ENCODE results near the gene CYB5D1.
"Not testable (repeated sequence)": the region's sequence is repeated elsewhere in the genome, so short reads cannot be mapped to it uniquely, and the experiment has no call there.

CYB5D1 gene, protein sequence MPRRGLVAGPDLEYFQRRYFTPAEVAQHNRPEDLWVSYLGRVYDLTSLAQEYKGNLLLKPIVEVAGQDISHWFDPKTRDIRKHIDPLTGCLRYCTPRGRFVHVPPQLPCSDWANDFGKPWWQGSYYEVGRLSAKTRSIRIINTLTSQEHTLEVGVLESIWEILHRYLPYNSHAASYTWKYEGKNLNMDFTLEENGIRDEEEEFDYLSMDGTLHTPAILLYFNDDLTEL

GRCh38 chr17:7857713-7858521, at the start of gene CYB5D1:
TSS of gene CYB5D1 (plus strand) at chr17:7858003. CDS start at chr17:7858135, 132 bp downstream.
- peak; percentile 97 to 98 for DNase-seq

DNA sequence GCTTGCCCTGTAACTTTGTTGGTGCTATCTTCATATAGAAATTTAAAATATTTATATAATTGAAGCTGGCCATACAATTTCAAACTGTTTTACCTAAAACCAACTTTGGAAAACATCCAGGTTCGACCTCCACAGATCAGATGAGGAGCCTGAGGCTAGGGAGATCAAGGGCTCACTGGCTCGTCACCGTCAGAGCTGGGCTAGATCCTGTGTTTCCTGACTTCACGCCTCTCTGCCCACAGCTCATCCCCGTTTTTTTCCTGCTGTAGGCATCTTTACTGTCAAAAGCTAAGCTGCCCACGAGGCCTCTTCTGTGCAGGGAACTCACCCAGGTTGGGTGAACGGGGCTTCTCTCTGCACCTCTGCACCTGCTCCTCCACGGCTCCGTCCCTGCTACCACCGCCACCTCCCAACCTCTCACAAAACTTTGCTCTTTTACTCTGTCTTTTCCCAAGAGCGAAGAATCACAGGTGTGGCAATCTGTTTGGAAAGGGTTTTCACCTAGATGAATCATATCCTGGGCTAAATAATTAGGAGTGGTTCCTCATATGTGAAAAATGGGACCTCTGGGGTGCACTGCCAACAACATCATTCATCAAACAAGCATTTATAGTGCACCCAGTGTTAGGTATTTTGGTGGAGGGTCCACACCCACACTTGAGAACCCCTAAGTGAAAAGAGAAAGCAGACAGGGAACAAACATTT, 48.6 kb upstream of the CYB5D1 start:
- no peak for DNase-seq

DNA sequence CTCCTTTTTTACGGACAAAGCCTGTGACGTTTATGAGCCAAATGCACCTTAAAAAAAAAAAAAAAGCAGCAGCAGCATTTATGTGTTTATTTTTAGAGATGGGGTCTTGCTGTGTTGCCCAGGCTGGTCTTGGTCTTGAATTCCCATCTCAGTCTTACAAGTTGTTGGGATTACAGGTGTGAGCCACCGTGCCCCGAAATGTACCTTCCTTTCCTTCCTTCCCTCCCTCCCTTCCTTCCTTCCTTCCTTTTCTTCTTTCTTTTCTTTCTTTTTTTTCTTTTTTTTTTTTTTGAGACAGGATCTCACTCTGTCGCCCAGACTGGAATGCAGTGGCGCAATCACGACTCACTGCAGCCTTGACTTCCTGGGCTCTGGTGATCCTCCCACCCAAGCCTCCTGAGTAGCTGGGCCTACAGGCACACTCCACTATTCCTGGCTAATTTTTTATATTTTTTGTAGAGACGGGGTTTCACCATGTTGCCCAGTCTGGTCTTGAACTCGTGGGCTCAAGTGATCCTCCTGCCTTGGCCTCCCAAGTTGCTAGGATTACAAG, 47.9 kb upstream of the CYB5D1 start:
- DNase-seq = not testable (repeated sequence)

DNA sequence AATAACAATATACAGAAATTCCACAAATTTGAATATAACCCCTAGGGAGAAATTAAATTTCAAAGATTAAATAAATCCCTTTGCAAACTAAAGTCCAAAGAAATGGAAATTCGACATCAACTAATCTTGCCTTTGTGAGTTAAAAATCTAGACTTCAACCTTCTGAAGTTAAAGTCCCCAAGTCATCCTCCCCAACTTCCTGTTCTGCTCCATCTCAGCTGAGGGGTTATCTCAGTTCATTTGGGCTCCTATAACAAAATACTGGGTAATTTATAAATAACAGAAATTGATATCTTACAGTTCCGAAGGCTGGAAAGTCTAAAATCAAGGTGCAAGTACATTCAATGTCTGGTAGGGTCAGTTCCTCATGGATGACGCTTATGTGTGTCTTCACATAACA, 46.6 kb upstream of the CYB5D1 start:
- no peak for DNase-seq

DNA sequence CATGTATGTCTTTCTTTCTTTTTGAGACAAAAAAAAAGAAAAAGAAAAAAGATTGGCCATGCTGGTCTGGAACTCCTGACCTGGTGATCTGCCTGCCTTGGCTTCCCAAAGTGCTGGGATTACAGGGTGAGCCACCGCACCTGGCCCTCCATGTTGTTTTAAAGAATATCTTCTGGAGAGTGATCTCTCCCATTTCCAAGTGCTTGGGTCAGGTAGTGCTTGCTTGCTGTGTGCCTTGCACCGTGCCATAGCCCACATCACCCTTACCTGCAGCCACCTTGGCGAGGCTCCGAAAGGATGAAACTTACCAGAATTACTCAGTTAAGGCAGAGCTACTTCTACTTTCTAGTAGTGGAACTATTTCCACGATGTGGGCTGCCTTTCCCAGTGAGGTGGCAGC, 42.8 kb upstream of the CYB5D1 start:
- DNase-seq = no peak

- DNase-seq = no peak
Measured at GRCh38 chr17:7816926-7817642, 40.7 kb upstream of the CYB5D1 start.

DNA sequence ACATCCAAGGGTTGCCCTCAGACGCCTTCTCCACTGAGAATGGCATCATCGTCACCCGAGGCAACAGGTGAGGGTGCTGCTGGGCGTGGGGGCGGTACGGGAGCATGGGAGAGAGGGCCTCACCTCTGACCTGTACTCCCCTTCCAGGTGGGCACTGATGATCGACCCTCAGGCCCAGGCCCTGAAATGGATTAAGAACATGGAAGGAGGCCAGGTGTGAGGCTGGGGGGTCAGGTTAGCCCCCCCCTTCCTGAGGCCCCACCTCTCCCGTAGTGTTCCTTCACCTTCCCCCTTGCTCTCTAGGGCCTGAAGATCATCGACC, 40.2 kb upstream of the CYB5D1 start:
- no peak for DNase-seq

DNA sequence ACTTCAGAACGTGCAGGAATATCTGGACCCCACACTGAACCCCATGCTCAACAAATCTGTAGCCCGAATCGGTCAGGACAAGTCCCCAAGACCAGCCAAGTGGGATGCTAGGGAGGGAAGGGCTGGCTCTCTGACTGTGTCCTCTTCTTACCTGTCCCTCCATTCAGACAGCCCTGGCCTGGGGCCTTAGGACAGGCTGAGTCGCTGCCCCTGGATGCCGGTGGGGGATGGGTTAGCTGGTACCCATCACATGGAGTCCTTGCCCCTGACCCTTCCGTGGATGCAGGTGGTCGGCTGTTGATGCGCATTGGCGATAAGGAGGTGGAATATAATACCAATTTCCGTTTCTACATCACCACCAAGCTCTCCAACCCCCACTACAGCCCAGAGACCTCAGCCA, 39.8 kb upstream of the CYB5D1 start:
- no peak for DNase-seq

DNA sequence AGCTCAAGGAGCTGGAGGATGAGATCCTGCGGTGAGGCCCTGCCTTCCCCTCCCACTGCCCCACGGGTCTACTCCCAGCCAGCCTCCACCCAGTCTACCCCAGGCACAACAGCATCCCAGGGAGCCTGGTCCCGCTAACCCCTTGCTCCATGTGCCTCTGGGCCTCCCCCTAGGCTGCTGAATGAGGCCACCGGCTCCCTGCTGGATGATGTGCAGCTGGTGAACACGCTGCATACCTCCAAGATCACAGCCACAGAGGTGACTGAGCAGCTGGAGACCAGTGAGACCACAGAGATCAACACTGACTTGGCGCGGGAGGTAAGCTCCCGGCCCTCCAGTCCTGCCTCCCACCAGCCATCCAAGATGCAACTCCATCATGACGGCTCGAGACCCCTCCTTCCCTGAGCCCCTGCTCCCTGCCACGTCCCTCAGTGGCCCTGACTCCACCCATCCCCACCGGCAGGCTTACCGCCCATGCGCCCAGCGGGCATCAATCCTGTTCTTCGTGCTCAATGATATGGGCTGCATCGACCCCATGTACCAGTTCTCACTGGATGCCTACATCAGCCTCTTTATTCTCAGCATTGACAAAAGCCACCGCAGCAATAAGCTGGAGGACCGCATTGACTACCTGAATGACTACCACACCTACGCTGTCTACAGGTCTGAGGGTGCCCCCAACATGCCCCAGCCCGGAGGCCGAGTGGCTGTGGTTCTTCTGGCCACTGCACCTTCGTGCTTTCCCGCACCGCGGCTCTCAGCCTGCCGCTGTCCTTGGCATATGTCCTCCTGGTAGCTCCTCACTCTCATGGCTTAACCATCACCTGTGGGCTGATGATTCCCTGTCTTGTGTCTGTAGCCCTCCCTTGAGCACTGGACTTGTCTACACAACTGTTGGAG, 38.8 kb upstream of the CYB5D1 start:
- no peak for DNase-seq

DNA sequence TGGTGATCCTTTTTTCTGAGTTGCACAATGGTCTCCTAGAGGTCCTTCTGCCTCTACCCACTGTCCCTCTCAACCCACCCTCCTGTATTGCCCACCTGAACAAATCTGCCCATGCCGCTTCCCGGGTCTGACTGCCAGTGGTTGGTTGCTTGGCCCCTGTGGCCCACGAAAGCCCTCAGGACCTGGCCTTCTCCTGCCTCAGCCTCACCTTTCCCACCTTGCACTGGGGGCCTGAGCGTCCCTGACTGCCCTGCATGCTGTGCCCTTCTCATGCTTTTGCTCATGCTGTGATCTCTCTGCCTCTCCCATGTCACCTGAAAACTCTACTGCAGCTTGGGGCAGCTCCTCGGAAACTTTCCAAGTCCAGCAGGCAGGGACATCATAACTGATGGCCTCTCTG, 37.6 kb upstream of the CYB5D1 start:
- no peak for DNase-seq

- DNase-seq = no peak
Measured at GRCh38 chr17:7822126-7822525, 35.7 kb upstream of the CYB5D1 start.

GRCh38 chr17:7823581-7824001, 34.2 kb upstream of the CYB5D1 start:
- DNase-seq = no peak

DNA sequence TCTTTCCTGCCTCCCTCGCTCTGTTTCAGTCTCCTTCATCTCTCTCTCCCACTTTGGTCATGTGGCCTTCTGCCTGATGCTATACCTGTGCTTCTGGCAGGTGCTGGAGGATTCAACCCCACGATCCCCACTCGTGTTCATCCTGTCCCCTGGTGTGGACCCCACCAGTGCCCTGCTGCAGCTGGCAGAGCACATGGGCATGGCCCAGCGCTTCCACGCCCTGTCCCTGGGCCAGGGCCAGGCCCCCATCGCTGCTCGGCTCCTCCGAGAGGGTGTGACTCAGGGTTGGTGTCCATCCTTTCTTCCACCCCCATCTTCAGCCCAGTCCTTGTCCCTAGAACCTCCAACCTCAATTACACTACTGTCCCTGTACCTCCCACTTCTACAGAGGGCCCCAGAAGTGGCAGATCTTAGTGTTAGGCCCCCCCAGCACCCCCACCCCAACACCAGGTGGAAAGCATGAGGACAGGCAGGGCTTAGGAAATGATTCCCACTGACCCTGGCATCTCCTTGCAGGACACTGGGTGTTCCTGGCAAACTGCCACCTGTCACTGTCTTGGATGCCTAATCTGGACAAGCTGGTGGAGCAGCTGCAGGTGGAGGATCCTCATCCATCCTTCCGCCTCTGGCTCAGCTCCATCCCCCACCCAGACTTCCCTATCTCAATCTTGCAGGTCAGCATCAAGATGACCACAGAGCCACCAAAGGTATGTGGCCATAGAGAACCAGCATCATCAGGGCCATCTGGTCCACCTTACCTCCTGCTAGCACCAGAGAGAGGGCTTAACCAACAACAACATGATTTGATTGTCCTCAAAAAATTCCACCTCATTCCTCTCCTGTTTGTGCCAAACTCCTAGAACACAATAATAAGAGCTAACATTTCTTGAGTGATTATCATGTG, 33.5 kb upstream of the CYB5D1 start:
- DNase-seq = peak in 1 of 2 experiments; percentile 4

DNA sequence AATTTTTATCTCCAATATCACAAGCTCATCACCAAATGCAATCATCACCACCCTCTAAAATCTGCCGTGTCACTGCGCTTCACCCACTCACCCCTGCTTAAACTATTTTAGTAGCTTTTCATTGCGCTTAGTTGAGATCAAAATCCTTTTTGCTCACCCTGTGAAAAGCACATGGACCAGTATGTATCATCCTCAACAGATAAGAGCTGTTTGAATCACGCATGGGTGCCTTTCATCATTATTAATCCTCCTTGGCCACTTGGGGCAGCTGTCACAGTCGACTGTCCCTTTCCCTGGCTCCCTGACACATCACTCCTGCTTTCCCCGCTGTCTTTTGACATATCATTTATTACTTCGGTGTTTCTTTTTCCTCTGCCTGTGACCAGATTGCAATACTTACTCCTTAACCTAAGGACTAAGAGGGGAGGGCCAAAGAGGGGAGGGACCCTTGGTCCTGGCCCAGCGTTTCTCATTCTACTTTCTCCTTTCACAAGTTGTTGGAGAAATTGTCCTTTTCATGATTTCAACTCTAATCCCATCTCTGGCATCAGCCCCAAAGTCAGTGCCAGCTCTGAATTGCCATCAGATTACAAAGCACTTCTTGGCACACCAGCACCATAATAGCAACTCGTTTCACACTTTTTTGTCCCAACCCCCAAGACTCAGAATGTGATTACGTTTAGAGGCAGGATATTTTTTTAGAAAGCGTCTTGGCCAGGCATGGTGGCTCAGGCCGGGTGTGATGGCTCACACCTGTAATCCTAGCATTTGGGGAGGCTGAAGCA, 32.4 kb upstream of the CYB5D1 start:
- peak in 1 of 2 experiments; percentile 18 for DNase-seq

DNA sequence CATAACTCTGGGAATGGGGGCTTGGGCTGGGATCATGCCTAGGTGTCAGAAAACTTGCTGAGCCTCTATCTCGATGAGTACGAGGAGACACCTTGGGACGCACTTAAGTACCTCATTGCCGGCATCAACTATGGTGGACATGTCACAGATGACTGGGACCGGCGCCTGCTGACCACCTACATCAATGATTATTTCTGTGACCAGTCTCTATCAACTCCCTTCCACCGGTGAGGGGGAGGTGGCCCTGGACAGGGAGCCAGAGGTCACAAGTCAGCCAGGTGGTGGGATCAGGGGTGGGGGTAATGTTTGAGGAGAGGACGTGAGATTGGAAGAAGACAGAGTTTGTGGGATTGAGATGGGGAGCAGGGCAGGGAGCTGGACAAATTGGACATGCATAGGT, 27.2 kb upstream of the CYB5D1 start:
- DNase-seq = no peak

- DNase-seq = no peak
Measured at GRCh38 chr17:7831233-7831632, 26.6 kb upstream of the CYB5D1 start.

GRCh38 chr17:7832431-7832830, 25.4 kb upstream of the CYB5D1 start:
- DNase-seq = no peak

DNA sequence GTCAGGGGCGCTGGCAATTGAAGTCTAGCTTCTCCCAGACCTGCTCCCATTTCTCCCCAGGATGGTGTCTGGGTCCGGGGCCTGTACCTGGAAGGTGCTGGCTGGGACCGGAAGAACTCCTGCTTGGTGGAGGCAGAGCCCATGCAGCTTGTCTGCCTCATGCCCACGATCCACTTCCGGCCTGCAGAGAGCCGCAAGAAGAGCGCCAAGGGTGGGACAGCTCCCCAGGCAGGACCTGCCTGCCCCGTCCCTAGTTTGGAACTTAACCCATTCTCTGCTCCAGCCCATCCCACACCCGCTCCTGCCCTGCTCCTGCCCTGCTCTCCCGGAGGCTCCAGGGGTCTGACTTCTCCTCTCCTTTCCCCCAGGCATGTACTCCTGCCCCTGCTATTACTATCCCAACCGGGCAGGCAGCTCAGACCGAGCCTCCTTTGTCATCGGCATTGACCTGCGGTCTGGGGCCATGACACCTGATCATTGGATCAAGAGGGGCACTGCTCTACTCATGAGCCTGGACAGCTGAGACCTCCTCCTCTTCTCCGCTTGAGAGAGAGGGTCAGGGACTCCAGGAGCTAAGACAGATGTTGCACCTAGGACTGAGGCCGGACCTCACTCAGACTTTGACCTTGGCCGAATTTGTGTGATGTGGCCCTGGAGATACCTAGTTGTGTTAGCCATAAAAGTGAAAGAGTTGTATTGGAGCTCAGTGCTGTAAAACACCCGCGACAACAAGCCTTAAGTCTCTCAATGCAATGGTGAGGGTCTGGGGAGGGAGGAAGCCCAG, 24.6 kb upstream of the CYB5D1 start:
- no peak for DNase-seq

Measured in SHP77 (cell line).